Mucosa of gallbladder (tissue), 1 donor: Measurements from ENCODE around the gene AGFG2. TPM values are rescaled to one million over a fixed set of nuclear protein-coding genes. Genes with fewer than 3 reads are reported as not detected.

Source experiments
- DNase-seq: peaks from one replicate; pipeline ENCODE4 v3.0.0-alpha.2; 2020; ENCODE audit warnings: low spot score
- total RNA-seq: library from RNA; stranded (reverse); gene quantifications from one replicate; pipeline ENCODE4 v1.2.1, GENCODE V29; 2021
- donor health status: DM: no; HTN: no; CAD: no.

AGFG2 gene
- total RNA-seq, 1 donor from 2014 or later = 102 TPM

DNA sequence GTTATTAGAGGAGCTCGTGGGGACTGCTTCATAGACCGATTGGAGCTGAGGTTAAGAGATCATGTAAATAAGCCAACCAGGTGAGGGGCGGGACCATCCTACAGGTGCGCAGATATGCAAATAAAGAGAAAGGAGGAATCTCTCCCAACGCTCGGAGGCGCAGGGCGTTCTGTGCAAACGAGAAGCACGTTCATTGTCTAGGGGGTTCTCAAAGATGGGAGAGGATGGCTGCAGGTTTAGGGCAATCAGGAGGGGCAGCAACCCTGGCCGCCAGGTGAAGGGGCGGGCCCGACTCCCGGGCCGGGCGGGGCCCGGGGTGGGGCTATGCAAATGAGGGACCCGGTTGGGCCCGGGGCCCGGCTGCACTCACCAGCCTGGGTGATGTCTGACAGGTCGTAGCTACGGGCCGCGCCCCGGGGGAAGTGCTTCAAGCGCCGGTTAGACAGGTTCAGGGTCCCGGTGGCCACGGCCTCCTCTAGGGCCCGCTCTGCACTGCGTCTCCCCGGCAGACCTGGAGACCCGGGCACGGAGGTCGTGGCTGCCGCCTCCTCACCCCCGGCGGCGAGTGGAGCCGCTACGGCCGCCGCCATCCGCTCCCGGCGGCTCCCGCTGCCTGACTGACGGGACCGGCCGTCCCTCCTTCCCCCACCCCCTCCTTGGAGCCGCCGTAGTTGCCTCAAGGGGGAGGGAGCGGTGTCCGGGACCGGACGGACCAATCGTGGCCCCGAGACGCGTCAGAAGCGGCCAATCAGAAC, 46.7 kb downstream of the AGFG2 start, which contains the start of gene LRCH4:
LRCH4 (minus strand) TSS at position 619 of the 755 bp plus-strand sequence; CDS start at position 590, 29 bp downstream.
- peak; percentile 63 for DNase-seq

DNA sequence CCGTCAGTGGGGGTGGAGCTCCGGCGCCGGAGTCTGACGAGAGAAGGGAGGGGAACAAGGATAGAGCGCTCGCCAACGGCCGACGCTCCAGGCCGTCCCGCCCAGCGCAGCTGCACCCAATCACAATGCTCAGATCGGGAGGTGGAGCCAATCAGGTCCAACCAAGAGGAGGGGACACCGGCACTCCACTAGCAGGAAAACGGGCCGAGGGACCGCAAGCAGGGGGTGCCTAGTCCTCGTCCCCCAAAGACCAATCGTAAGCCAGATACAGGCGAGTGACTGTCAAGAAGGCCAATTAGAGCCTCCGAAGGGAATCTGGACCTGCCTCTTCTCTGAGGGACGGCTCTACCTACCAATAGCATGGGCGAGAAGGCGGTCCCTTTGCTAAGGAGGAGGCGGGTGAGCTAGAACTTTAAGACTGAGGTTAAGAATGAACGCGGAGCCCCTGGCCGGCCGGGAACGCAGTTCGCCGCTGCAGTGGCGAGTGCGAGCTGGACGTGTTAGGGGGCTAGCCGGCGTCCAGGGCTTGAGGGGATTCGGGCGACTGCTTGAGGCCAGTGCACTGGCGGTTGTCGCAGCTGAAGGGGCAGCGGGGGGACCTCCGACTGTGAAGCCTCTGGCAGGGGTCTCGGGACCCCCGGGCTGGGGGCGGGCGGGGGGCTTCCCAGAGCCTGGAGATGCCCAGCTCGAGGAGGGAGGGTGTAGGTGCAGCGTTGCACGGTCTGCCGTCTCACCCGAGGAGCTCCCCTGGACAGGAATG, 47.4 kb downstream of the AGFG2 start, which contains the start of gene FBXO24:
FBXO24 (plus strand) TSS at position 63 of the 760 bp plus-strand sequence; CDS start at position 361, 298 bp downstream.
- DNase-seq = peak; percentile 100

DNA sequence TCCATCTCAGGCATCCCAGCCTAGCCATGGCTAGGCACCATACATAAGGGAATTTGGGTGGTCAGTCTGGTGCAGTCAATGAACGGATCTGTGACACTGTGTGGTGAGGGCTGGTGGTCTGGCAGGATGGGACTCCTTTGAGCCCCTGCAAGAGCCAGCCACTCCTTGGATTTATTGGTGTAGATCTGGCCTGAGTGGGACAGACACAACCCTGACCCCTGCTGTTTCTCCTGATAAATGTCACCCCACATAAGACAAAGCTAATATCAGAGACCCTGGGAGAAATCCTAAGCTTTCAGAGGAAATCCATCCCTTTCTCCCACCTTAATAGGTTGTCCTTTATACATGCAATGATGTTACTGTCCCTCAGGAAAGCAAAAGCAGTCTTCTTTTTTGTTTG, 49.4 kb downstream of the AGFG2 start:
- DNase-seq = no peak

DNA sequence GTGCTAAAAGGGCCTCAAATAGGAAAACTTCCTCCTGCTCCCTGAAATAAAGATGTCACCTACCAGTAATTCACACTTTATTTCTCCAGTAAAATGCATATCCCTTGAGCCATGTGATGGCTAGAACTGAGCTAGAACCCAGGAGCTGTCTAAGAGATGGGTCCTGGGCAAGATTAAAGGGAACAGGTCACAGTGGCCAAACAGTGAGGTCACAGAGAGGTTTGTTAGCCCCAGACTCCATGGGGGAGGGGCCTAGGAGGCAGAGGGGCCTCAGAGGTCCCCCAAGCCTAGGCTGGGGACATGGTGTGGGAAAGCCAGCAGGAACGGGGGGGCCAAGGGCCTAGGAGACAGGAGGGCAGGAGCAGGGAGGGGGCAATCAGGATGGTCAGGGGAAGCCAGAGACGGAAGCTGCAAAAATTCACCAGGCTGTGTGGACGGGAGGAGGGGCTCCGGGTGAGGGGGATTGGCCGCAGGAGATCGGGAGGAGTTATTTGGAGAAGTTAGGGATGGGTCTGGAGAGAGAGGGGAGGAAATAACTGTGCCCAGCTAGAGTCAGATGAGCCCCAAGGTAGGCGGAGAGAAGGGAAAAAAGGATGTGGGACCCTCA, 50.4 kb downstream of the AGFG2 start:
- DNase-seq = no peak

DNA sequence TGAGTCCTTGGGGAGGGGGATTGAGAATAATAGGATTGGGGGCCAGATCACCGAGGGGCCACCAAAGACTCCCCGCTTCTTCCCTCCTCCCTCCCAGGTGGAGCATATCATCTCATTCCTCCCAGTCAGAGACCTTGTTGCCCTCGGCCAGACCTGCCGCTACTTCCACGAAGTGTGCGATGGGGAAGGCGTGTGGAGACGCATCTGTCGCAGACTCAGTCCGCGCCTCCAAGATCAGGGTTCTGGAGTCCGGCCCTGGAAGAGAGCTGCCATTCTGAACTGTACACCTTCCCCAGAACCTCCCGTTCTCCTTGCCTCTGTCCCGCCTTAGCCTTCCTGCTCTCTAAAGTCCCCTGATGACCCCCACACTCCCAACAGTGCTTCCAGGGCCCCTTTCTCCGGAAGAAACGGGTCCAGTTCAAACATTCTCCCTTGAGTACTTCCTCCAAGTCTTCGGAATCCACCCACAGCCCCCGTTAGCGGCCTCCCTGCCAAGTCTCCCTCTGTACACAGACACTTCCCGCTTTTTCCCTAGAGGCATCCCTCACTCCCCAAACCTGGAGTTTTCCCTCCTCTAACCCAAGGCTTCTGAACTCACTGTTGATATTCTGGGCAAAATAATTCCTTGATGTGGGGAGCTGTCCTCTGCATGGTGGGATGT, 51.2 kb downstream of the AGFG2 start:
- no peak for DNase-seq

DNA sequence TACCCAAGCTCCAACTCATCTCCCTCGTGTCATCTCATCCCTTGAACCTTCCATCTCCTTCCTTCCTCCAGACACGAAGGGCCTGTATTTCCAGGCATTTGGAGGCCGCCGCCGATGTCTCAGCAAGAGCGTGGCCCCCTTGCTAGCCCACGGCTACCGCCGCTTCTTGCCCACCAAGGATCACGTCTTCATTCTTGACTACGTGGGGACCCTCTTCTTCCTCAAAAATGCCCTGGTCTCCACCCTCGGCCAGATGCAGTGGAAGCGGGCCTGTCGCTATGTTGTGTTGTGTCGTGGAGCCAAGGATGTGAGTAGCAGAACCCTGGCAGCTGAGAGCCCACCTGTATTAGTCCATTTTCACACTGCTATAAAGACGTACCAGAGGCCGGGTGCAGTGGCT, 52.6 kb downstream of the AGFG2 start:
- DNase-seq = no peak

DNA sequence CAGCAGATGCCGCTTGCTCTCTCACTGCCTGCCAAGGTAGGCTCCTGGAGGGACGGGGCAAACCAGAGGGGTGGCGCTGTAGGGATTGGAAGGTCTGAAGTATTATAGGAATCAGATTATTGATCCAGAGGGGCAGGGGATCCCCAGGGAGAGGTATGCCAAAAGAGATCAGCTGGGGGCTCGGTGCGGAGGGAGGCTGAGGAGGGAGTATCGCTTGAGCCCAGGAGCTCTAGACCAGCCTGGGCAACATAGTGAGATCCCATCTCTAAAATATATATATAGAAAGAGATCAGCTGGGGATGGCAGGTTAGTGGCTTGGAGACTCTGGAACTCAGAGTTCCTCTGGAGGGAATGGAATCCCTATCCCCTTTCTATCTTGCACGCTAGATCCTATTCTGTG, 56.2 kb downstream of the AGFG2 start:
- no peak for DNase-seq

DNA sequence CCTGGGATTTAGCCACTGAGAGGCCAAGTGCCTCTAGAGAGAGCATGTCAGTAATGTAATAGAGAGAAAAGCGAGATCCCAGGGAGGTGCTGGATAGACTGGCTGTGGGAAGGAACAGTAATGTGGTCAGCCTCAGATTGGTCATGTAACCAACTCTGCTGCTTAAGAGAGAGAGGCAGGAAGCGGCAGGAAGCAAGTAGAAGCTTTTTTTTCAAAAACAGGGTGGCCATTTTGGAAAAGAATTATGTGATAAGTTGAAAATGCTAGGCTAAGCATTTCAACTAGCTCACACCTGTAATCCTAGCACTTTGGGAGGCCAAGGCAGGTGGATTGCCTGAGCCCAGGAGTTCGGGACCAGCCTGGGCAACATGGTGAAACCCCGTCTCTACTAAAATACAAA, 59.4 kb downstream of the AGFG2 start:
- DNase-seq = no peak

DNA sequence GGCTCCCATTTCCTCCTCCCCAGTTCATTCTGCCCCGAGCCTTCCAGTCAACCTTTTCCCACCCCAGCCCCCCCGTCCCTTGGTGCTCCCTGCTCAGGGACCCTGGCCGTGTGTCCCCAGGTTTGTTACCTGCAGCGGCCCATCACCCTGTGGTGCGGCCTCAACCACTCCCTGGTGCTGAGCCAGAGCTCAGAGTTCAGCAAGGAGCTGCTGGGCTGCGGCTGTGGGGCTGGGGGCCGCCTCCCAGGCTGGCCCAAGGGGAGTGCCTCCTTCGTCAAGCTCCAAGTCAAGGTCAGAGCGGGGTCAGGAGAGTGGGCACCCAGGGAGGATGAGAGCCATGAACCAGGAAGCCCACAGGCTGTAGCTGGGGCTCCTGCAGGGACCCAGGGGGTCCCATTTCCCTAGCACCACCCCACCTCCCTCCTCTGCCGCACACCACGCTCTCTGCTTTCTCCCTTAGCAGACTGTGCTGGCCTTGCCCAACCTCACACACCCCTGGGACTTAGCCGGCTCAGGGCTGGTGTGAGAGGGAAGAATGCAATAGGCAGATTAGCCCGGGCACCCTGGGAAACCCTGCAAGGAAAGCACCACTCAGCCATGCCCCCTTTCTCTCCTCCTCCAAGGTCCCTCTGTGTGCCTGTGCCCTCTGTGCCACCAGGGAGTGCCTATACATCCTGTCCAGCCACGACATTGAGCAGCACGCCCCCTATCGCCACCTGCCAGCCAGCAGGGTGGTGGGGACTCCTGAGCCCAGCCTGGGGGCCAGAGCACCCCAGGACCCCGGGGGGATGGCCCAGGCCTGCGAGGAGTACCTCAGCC, 61.1 kb downstream of the AGFG2 start:
- DNase-seq = no peak

DNA sequence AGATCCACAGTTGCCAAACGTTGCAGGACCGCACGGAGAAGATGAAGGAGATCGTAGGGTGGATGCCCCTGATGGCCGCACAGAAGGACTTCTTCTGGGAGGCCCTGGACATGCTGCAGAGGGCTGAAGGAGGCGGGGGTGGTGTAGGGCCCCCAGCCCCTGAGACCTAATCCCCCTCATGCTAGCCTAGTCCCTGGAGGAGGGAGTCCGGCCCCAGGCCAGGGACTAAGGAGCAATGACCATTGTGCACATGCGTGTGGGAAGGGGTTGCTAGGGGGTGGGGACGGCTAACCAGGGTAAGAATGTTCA, 61.7 kb downstream of the AGFG2 start:
- DNase-seq = no peak

DNA sequence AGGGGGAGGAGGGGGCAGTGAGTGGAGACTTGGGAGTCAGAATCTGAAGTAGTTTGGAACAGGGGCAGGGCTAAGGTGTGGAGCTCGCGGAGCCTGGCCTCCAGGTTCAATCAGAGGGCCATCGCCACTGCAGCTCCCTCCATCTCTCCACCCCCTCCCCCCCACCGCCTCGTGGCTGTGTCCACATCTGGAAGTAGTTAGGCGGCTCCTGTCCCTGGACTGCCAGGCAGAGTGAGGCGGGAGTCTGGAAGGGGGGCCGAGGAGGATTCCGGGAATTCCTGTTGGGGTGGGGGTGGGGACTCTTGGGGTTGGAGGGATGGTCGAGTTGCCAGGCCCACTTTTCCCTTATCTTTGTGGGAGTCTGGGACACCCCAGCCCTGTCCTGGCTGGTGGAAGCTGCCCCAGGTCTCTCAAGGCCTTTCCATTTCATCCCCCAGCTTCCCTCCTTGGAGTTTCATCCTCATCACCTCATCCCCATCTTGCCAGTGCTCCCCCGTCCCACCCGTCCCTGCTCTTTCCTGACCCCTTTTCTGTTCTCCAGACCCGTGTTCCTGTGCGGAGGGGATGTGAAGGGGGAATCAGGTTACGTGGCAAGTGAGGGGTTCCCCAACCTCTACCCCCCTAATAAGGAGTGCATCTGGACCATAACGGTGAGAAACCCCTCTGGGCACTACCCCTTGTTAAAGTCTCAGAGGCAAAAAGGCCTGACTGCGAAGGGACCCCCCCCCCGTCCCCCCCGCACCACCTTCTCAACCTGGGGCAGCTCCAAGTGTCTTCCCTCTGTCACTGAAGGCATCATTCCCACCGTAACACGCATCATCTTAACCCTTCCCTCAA, 64.1 kb downstream of the AGFG2 start:
- DNase-seq = peak; percentile 57

DNA sequence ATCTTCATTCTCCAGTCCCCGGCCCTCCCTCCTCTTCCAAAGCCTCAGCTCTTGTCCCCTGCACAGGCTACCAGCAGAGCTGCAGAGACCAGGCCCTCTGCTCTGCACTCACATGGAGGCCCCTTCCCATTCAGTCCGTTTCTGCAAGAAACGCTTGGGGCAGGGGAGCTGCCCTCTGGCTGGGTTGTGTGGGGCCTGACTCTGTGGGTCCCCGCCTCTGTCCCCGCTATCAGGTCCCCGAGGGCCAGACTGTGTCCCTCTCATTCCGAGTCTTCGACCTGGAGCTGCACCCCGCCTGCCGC, 64.7 kb downstream of the AGFG2 start:
- no peak for DNase-seq

DNA sequence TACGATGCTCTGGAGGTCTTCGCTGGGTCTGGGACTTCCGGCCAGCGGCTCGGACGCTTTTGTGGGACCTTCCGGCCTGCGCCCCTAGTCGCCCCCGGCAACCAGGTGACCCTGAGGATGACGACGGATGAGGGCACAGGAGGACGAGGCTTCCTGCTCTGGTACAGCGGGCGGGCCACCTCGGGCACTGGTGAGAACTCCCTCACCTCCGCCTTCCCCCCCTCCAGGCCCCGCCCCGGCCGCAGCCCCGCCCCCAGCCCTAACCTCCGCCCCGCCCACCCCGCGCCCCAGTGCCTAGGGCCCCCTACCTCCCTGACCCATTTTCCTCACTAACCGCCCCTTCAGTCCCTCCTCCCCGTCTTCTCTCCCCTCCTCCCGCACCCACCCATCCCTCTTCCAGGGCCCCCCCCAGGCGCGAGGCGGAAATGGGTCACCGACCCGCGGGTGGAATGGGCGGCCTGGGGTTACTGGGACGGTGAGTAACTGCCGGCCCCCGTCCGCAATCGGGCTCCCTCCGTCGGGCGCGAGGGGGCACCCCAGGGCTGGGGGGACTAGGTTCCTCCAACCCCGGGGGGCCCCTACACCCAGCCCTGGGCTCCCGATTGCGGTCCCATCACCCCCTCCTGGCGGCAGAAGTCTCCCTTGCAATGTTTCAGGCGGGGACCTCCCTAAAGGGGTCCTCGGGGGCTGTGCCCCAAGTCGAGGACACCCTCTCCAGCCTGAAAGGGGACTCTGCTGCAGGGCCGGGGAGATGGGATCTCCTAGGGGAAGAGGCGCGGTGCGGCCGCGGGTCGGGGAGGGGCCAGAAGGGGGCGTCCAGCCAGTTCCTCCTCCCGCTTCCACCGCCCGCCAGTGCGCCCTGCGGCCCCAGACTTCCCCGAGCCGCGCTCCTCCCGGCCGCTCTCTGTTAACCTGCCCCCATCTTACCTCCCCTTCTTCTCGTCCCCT, 65.3 kb downstream of the AGFG2 start:
- peak; percentile 55 for DNase-seq

DNA sequence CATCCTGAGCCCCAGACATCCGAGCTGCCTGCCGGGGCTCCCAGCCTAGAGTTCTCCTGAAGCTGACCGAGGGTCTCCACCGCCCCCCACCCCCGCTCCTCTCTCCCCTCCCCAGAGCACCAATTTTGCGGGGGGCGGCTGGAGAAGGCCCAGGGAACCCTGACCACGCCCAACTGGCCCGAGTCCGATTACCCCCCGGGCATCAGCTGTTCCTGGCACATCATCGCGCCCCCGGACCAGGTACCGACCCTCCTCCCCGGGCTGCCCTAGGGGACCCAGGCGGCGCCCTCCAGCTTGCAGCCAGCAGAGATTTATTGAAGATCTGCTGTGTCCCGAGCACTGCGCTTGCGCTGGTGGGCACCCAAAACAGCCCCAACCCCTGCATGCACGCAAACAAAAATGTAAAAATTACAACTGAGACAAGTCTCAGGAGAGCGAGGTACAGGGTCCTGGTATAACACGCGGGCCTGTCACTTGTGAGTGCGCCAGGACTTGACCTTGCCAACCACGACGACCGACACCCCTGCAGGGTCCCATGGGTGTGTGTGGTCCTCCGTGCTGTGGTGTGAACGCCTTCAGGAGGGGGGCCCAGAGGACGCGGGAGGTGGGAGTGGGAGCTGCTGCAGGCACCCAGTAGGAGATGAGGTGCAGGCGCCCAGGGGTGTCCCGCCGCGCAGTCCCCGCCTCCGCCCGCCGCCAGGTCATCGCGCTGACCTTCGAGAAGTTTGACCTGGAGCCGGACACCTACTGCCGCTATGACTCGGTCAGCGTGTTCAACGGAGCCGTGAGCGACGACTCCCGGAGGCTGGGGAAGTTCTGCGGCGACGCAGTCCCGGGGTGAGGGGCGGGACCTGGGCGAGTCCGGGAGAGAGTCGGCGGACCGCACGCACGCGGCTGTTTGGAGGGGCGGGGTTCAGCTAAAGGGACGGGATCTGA, 66.2 kb downstream of the AGFG2 start:
- peak; percentile 27 for DNase-seq

DNA sequence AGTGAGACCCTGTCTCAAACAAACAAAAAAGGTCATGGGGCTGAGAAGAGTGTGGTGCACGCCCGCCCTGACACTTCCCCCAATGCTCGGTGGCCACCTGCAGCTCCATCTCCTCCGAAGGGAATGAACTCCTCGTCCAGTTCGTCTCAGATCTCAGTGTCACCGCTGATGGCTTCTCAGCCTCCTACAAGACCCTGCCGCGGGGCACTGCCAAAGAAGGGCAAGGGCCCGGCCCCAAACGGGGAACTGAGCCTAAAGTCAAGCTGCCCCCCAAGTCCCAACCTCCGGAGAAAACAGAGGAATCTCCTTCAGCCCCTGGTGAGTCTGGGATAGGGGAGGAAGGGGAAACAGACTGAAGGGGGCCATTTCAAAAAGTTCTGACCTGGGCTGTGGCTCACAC, 67.3 kb downstream of the AGFG2 start:
- no peak for DNase-seq

DNA sequence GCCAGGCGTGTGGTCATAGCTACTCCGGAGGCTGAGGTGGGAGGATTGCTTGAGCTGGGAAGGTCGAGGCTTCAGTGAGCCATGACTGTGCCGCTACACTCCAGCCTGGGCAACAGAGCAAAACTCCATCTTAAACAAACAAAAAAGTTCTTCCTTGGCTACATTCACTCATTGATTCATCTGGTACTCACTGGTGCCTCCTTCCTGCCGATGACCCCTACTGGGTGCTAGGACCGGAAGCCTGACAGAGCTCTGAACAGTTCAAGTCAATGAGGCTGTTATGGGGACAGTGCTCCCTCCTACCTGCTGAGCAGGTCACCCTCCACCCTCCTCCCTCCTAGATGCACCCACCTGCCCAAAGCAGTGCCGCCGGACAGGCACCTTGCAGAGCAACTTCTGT, 68.1 kb downstream of the AGFG2 start:
- no peak for DNase-seq

DNA sequence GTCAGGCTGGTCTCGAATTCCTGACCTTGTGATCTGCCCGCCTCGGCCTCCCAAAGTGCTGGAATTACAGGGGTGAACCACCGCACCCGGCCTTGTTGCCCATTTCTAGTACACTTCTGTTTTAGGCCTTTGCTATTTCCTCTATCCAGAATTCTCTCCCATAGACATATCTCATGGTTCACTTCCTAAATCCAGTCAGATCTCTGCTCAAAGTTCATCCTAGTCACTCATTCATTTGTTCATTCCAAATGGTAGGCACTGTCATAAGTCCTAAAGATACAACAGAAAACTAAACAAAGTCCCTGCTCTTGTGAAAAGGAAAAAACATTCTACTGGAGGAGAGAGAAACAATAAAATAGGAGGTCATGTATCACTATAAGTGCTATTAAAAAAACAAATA, 71.0 kb downstream of the AGFG2 start:
- no peak for DNase-seq

DNA sequence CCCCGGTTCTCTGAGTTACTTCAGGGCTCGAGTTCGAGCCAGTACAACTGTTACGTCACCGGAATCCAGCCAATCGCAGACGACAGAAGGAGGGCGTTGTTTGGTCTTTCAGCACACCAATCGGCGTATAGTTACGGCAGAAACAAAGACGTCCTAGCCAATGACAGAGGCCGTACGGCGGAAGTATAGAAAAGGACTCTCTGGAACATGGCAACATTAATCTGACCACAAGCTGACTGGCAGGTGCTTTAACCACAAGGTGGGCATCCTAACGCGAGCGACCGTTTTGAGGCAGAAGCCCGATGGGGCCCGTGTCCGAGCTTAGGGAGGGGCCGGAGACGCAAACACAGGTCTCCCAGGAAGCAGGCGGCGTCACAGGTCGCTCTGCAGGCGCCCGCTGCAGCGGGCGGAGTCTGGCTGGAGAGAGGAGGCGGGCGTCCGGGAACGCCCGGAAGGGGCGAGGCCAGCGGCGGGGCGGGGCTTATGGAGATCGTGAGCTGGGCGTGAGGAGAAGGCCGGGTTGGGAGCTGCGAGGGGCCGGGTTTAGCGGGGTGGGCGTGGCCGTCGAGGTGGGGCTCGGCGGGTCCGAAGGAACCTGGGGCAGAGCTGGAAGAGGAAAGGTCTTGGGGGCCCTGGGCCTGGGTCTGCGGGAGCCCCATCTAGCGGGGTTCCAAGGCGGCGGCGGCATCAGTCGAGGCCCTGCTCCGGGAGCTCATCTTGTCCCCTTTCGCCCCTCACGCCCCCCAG, 73.2 kb downstream of the AGFG2 start, which contains the start of gene MOSPD3:
MOSPD3 (plus strand) TSS at position 558 of the 747 bp plus-strand sequence. CDS start 252 bp downstream, outside the sequence.
- DNase-seq = peak; percentile 99
